Measurements from ENCODE around the gene GPATCH2L. TPM values are rescaled to one million over a fixed set of nuclear protein-coding genes. Genes with fewer than 3 reads are reported as not detected.

Gene GPATCH2L
- total RNA-seq, 1 donor from 2014 or later, result 40.2 TPM

Other genes with a start within 250 kb of the GPATCH2L start
- gene TGFB3, start 169.9 kb upstream of the GPATCH2L start, total RNA-seq, result 58.5 TPM
- gene IFT43, start 166.2 kb upstream of the GPATCH2L start, total RNA-seq, result 18.3 TPM
- 1.6 TPM for gene ESRRB, start 224.2 kb downstream of the GPATCH2L start, total RNA-seq